ENCODE measurements around the gene PRLHR.

- TF ChIP-seq YY1 (IDR thresholded peaks at IDR 0.05; ENCODE audit: low read depth) (no peak), TAF1 (IDR thresholded peaks at IDR 0.05; ENCODE audit: low read depth) (no peak), RAD21 (IDR thresholded peaks at IDR 0.05; ENCODE audit: low read depth) (no peak), REST (IDR thresholded peaks at IDR 0.05; ENCODE audit: low read depth) (no peak), EP300 (IDR thresholded peaks at IDR 0.05; ENCODE audit: borderline replicate concordance) (no peak), NFIC (IDR thresholded peaks at IDR 0.05) (no peak), USF1 (IDR thresholded peaks at IDR 0.05) (no peak), FOXM1 (IDR thresholded peaks at IDR 0.05; ENCODE audit: borderline replicate concordance, low read depth) (no peak), CEBPB (IDR thresholded peaks at IDR 0.05) (no peak)
- TF ChIP-seq, protein P1, sequence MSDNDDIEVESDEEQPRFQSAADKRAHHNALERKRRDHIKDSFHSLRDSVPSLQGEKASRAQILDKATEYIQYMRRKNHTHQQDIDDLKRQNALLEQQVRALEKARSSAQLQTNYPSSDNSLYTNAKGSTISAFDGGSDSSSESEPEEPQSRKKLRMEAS (IDR thresholded peaks at IDR 0.05): no peak
Observed at GRCh38 chr10:118625504-118625903, 30.1 kb upstream of the PRLHR start.

Measured in Ishikawa (cell line).